GM18498 (cell line): Measurements from ENCODE around the gene TLCD1.
"Not testable (repeated sequence)": the region's sequence is repeated elsewhere in the genome, so short reads cannot be mapped to it uniquely, and the experiment has no call there.

Source experiments
- ATAC-seq: cut with Tn5 transposase; IDR thresholded peaks from one replicate; pipeline ENCODE4 v1.9.1; 2021; ENCODE audit warnings: mild to moderate bottlenecking, moderate library complexity; ENCODE audit not compliant: unreplicated experiment

Gene TLCD1

GRCh38 chr17:28729950-28730330 lies 3.9 kb upstream of the TLCD1 start:
- ATAC-seq = no peak

- ATAC-seq = peak; percentile 48
These were observed 2.5 kb upstream of the TLCD1 start, which contains the start of gene NEK8 for GRCh38 chr17:28728364-28729200. Gene NEK8, plus strand, starts transcription at chr17:28728788. Its CDS starts 26 bp downstream, at chr17:28728814.

GRCh38 chr17:28726627-28727491 lies 826 bp upstream of the TLCD1 start:
- peak; percentile 46 for ATAC-seq

GRCh38 chr17:28725660-28726225 lies 290 bp downstream of the TLCD1 start:
- peak; percentile 0 for ATAC-seq

- ATAC-seq = no peak
These were observed 820 bp downstream of the TLCD1 start for GRCh38 chr17:28725166-28725659.

- no peak for ATAC-seq
These were observed 1.4 kb downstream of the TLCD1 start for GRCh38 chr17:28724500-28725165.

DNA sequence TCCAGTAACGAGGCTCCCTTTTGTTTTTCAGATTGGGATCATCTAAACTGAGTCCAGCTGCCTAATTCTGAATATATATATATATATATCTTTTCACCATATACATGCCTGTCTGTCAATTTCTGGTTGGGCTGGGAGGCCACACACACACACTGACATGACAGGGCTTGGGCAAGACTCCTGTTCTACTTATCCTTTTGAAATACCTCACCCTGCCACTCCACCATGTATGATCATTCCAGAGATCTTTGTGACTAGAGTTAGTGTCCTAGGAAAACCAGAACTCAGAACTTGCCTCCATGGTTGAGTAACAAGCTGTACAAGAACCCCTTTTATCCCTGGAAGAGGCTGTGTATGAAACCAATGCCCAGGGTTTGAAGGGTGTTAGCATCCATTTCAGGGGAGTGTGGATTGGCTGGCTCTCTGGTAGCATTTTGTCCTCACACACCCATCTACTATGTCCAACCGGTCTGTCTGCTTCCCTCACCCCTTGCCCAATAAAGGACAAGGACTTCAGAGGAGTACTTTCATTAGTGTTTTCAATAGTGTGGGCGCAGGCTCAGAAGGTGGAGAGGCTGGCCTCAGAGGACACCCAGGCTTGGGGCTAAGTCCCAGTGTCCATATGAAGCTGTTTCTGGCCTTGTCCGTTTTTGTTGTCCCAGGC lies 2.1 kb downstream of the TLCD1 start:
- not testable (repeated sequence) for ATAC-seq

- no peak for ATAC-seq
These were observed 2.7 kb downstream of the TLCD1 start for GRCh38 chr17:28723159-28723835.

DNA sequence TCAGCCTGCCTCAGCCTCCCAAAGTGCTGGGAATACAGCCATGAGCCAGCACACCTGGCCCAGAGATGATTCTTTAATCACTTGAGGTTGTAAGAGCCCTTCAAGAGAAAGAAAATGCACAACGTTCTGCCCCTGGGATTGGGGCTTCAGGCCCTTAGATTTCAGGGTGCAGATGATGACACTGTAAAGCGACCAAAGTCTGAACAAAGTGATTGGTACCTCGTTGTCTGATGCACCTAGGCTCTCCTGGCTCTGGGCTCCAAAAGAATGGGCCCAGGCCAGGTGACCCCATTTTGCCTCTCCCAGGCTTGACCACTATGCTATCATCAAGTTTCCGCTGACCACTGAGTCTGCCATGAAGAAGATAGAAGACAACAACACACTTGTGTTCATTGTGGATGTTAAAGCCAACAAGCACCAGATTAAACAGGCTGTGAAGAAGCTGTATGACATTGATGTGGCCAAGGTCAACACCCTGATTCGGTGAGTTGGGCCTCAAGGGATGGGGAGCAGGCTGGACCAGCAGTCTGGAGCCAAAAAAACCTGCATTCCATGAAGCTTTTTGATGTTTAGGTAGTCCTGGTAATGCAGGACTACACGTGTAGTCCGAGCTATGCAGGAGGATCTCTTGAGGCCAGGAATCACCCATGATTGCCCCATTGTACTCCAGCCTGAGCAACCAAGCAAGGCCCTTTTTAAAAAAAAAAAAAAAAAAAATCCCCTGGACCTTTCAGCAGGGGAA lies 3.4 kb downstream of the TLCD1 start:
- ATAC-seq = no peak

GRCh38 chr17:28720997-28721329 lies 5.1 kb downstream of the TLCD1 start:
- ATAC-seq = not testable (repeated sequence)

DNA sequence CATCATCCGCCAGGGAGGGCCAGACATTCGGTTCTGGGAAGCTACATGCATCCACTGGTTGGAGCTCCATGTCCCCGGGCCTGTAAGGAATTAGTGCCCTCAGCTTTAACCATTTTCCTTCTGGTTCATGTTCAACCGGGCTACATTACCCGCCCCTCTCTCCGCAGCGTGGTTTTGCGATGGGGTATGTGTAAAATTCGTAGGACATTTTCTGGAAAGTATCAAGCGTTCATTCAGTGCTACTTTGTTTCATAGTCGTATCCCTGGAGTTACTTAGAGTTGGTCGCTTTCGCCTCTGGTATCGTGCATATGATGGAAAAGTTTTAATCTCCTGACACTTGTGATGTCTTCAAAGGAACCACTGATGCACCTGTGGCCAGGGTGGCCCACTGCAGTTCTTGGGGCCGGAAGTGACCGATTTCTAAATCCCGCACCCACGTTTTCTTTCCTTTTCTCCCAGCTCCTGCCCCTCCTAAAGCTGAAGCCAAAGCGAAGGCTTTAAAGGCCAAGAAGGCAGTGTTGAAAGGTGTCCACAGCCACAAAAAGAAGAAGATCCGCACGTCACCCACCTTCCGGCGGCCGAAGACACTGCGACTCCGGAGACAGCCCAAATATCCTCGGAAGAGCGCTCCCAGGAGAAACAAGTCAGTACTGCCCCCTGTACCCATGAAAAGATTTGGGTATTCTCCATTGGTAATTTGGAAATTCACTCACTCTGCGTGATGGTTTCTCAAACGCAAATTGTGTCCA lies 5.6 kb downstream of the TLCD1 start:
- no peak for ATAC-seq

DNA sequence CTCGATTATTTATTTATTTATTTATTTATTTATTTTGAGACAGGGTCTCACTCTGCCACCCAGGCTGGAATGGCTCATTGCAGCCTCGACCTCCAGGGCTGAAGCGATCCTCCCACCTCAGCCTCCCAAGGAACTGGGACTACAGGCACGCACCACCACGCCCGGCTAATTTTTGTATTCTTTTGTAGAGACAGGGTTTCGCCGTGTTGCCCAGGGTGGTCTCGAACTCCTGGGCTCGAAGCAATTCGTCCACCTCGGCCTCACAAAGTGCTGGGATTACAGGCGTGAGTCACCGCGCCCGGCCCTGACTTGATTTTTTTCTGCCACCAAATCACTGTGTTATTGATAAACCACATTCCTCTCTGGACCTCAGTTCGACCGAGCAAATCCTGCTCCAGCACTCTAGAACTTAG lies 7.0 kb downstream of the TLCD1 start:
- no peak for ATAC-seq

DNA sequence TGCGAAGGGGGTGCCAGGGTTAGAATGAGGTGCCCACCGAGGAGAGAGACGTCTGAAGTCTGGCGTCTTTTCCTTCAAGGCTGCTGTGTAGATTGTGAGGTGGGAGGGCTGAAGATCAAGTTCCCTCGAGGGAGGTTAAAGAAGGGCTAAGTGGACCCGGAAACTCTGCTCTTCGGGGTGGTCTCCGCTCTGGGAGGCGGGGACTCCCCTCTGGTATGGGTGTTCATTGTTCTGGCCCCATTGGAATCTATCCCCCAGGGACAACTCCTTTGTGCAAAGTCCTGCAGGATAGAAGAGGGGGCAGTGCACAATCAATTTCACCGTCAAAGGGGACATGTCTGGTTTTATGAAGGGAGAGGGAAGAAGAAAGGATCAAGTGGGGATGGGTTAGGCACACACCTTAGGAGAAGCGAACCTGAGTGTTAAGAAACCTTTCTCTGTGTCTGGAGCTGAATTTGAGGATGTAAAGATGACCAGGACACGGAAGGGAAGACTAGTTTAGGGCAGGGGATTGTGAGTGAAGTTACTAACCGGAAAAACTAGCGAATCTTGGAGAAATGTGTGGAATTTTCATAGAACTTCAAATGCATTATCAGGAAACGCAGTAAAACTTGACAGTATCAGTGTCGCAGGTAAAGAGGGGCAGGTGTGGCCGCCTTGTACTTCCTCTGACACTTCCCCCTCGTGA lies 7.6 kb downstream of the TLCD1 start:
- ATAC-seq = no peak

DNA sequence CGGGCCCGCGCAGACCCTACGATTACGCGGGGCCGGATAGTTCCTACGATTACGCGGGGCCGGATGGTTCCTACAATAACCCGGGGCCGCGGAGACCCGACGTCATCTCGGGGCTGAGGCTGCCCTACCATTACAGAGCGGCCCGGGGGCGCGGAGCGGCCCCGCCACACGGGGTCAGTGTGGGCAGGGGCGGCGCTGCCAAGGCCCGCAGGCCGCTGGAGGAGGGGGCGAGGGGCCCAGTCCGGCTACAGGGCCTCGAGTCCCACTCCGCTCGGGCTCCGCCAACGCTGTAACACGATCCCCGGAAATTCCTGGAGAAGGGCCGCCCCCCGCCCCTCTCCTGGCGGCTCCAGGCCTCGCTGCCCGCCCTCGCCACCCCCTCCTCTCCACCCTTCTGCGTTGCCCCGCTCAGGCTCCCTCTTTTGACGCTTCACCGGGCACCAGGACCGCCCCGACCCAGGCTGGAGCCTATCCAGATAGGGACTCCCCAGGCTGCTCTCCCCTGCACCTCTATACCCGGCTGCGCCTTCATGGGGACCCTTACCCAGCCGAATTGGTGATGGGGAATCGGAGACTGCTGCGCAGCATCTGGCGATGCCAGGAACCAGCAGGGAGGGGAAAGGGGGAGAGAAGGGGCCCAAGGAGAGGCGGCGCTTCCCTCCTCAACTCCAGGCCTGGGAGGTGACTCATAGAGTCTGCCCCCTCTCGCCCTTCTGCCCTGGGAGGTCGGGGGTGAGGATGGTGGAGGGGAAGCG lies 8.3 kb downstream of the TLCD1 start, which contains the start of gene RAB34:
TSS of gene RAB34 (minus strand) at position 291 of the 755 bp plus-strand sequence. CDS start 602 bp downstream, outside the sequence.
- no peak for ATAC-seq

DNA sequence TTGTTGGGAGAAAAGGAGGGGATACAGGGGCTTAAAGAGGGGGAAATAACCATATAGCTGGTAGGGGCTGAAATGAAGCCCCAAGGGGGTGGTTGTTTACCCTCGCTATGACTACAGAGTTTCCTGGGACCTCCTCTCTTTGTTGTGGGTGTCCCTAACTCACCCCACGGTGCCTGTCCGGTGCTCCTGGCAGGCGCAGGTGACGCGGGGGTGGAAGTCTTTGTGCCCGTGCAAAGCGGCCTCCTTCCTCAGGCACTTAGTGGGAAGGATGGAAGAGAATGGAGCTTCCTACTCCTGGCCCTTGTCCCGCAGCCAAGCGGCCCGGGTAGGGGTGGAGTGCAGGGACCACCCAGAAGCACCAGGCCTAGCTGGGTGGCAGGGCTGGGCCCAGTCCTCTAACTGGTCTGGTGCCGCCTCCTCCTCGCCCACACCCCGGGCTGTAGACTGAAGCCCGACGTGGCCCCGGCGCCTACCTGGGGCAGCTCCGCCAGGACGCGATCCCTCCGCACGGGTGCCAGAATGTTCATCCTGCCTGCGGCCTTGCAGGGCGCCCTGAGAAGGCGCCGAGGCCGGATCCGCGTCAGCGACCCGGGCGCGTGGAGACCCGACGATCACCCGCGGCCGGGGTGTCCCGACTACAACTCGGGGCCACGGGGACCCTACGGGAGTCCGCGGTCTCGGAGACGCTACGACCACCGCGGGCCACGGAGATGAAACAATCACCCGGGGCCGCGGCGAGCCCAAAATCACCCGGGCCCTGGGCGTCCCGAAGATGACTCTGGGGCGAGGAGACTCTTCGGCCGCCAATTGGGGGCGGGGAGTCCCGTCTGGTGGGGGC lies 9.1 kb downstream of the TLCD1 start:
- no peak for ATAC-seq

DNA sequence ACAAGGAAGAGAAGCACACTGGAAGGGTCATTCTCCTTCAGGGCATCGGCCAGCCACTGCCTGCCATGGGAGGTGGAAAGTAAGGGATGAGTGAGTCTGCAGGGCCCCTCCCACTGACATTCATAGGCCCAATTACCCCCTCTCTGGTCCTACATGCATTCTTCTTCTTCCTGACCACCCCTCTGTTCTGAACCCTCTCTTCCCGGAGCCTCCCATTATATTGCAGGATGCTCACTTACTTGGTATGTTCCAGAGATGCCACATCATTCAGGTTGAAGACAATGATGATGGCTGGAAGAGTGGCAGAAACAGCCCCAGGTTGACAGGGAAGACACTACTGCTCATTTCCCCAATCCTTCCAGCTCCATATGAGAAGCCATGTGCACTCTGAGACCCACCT lies 10.8 kb downstream of the TLCD1 start:
- ATAC-seq = no peak
